GM15510 (cell line): Measurements from ENCODE around the gene CFAP107.

Experiments
- POLR2A ChIP-seq: IDR thresholded peaks from 3 replicates; pipeline ENCODE4 v1.6.1; 2011; ENCODE audit warnings: borderline replicate concordance; ENCODE audit not compliant: insufficient read length; ENCODE audit errors: extremely low read depth

Gene CFAP107

GRCh38 chr1:12734651-12735050, 11.3 kb upstream of the CFAP107 start:
- no peak for TF ChIP-seq POLR2A

GRCh38 chr1:12738934-12739333, 7.1 kb upstream of the CFAP107 start:
- TF ChIP-seq POLR2A = no peak

GRCh38 chr1:12739613-12740012, 6.4 kb upstream of the CFAP107 start:
- no peak for TF ChIP-seq POLR2A

GRCh38 chr1:12741946-12742345, 4.1 kb upstream of the CFAP107 start:
- no peak for TF ChIP-seq POLR2A

- TF ChIP-seq POLR2A = no peak
These were observed 641 bp upstream of the CFAP107 start for GRCh38 chr1:12745126-12745991.

GRCh38 chr1:12748778-12749355, 2.9 kb downstream of the CFAP107 start:
- no peak for TF ChIP-seq POLR2A

- TF ChIP-seq POLR2A = no peak
These were observed 8.7 kb downstream of the CFAP107 start for GRCh38 chr1:12754738-12755137.

GRCh38 chr1:12756273-12756672, 10.3 kb downstream of the CFAP107 start:
- no peak for TF ChIP-seq POLR2A

GRCh38 chr1:12756768-12757413, 10.9 kb downstream of the CFAP107 start:
- no peak for TF ChIP-seq POLR2A

- TF ChIP-seq POLR2A = no peak
These were observed 11.8 kb downstream of the CFAP107 start for GRCh38 chr1:12757836-12758235.

- TF ChIP-seq POLR2A = no peak
These were observed 14.3 kb downstream of the CFAP107 start for GRCh38 chr1:12760256-12760795.

GRCh38 chr1:12761781-12762180, 15.8 kb downstream of the CFAP107 start:
- TF ChIP-seq POLR2A = no peak

- TF ChIP-seq POLR2A = no peak
These were observed 16.8 kb downstream of the CFAP107 start for GRCh38 chr1:12762766-12763165.

- TF ChIP-seq POLR2A = no peak
These were observed 17.5 kb downstream of the CFAP107 start for GRCh38 chr1:12763479-12763878.

- no peak for TF ChIP-seq POLR2A
These were observed 18.0 kb downstream of the CFAP107 start for GRCh38 chr1:12764016-12764415.
